HepG2 (cell line): ENCODE results near the gene SPIB. TPM values are rescaled to one million over a fixed set of nuclear protein-coding genes. Genes with fewer than 3 reads are reported as not detected.

Source experiments
- ELF3 ChIP-seq: IDR thresholded peaks from 2 replicates; pipeline ENCODE4 v1.6.1; 2016; ENCODE audit warnings: missing genetic modification reagents, missing compliant biosample characterization
- FOXA3 ChIP-seq: IDR thresholded peaks from 2 replicates; pipeline ENCODE4 v1.6.1; 2016; ENCODE audit warnings: missing genetic modification reagents, missing compliant biosample characterization
- FOXM1 ChIP-seq: sonication (generic); formaldehyde crosslinking; IDR thresholded peaks from 2 replicates; pipeline ENCODE4 v1.5.0; 2020; ENCODE audit warnings: missing genetic modification reagents
- IKZF5 ChIP-seq: IDR thresholded peaks from 2 replicates; pipeline ENCODE4 v1.6.1; 2018; ENCODE audit warnings: missing genetic modification reagents, mild to moderate bottlenecking, missing compliant biosample characterization
- KLF13 ChIP-seq: sonication (generic); formaldehyde crosslinking; IDR thresholded peaks from 2 replicates; pipeline ENCODE4 v1.4.0; 2020; ENCODE audit warnings: mild to moderate bottlenecking, missing genetic modification reagents
- MIER3 ChIP-seq: IDR thresholded peaks from 2 replicates; pipeline ENCODE4 v1.6.1; 2016; ENCODE audit warnings: missing compliant biosample characterization, borderline replicate concordance
- MLLT10 ChIP-seq: sonication (generic); formaldehyde crosslinking; IDR thresholded peaks from 2 replicates; pipeline ENCODE4 v1.4.0; 2020; ENCODE audit warnings: missing genetic modification reagents
- MYNN ChIP-seq: sonication (generic); formaldehyde crosslinking; IDR thresholded peaks from 2 replicates; pipeline ENCODE4 v1.4.0; 2020; ENCODE audit warnings: mild to moderate bottlenecking, low read depth, missing genetic modification reagents
- SIN3B ChIP-seq: fragments of 150-350 bp; IDR thresholded peaks from 2 replicates; pipeline ENCODE4 v1.6.1; 2014; ENCODE audit warnings: low read length
- SMC3 ChIP-seq: IDR thresholded peaks from 2 replicates; pipeline ENCODE4 v1.6.1; 2011; ENCODE audit warnings: low read length, improper control_type of control experiment
- ZKSCAN5 ChIP-seq: sonication (generic); formaldehyde crosslinking; IDR thresholded peaks from 2 replicates; pipeline ENCODE4 v1.5.1; 2020; ENCODE audit warnings: mild to moderate bottlenecking, missing genetic modification reagents
- ZNF232 ChIP-seq: sonication (generic); formaldehyde crosslinking; IDR thresholded peaks from 2 replicates; pipeline ENCODE4 v1.4.0; 2020; ENCODE audit warnings: missing genetic modification reagents, borderline replicate concordance
- ZNF275 ChIP-seq: sonication (generic); formaldehyde crosslinking; IDR thresholded peaks from 2 replicates; pipeline ENCODE4 v1.8.0; 2022; ENCODE audit warnings: missing genetic modification reagents, mild to moderate bottlenecking, inconsistent platforms, borderline replicate concordance
- ZNF570 ChIP-seq: sonication (generic); formaldehyde crosslinking; IDR thresholded peaks from 2 replicates; pipeline ENCODE4 v1.4.0; 2020; ENCODE audit warnings: mild to moderate bottlenecking, missing genetic modification reagents, borderline replicate concordance
- ZNF674 ChIP-seq: sonication (generic); formaldehyde crosslinking; IDR thresholded peaks from 2 replicates; pipeline ENCODE4 v1.5.0; 2020; ENCODE audit warnings: low read depth, mild to moderate bottlenecking, missing genetic modification reagents
- ZNF773 ChIP-seq: sonication (generic); formaldehyde crosslinking; IDR thresholded peaks from 2 replicates; pipeline ENCODE4 v1.4.0; 2020; ENCODE audit warnings: missing genetic modification reagents, borderline replicate concordance
- polyA plus RNA-seq, 8 experiments: library from polyadenylated mRNA; depleted of rRNA in 3 of 8; stranded (reverse) in 7 of 8; unstranded in 1 of 8; fragments of >200 nt; fragmentation: Illumina TruSeq in 4 of 8; extraction: Trizol in 4 of 8; gene quantifications; 2 replicates each; pipeline versions ENCODE4 v1.2.1 to v1.2.3, GENCODE V29; 2011 to 2016; ENCODE audit warnings: low read depth in 4 of 8, missing spikeins in 1 of 8, mixed read lengths in 1 of 8; ENCODE audit not compliant: insufficient read depth in 1 of 8
- total RNA-seq, 5 experiments: library from RNA; depleted of rRNA; stranded (reverse); fragments of >200 nt; fragmentation: Illumina TruSeq; extraction: Trizol; gene quantifications; 2 replicates each; pipeline ENCODE4 v1.2.3, GENCODE V29; 2016; ENCODE audit warnings: low read depth in 1 of 5
- TF ChIP-seq, protein P1 (sequence below): sonication (generic); formaldehyde crosslinking; IDR thresholded peaks from 2 replicates; pipeline ENCODE4 v1.4.0; 2020; ENCODE audit warnings: mild to moderate bottlenecking, missing genetic modification reagents
- TF ChIP-seq, protein P2 (sequence below): sonication (generic); formaldehyde crosslinking; IDR thresholded peaks from 2 replicates; pipeline ENCODE4 v1.4.0; 2020; ENCODE audit warnings: missing genetic modification reagents
- TF ChIP-seq, protein P3 (sequence below): sonication (generic); formaldehyde crosslinking; IDR thresholded peaks from 2 replicates; pipeline ENCODE4 v1.5.1; 2020; ENCODE audit warnings: mild to moderate bottlenecking, missing genetic modification reagents, borderline replicate concordance

Gene SPIB
- total and polyA plus RNA-seq, 2 of the 13 experiments (the other 11 are each of a cell fraction or from before 2014, with no cell fraction given): 0.04 TPM; not detected in 1

DNA sequence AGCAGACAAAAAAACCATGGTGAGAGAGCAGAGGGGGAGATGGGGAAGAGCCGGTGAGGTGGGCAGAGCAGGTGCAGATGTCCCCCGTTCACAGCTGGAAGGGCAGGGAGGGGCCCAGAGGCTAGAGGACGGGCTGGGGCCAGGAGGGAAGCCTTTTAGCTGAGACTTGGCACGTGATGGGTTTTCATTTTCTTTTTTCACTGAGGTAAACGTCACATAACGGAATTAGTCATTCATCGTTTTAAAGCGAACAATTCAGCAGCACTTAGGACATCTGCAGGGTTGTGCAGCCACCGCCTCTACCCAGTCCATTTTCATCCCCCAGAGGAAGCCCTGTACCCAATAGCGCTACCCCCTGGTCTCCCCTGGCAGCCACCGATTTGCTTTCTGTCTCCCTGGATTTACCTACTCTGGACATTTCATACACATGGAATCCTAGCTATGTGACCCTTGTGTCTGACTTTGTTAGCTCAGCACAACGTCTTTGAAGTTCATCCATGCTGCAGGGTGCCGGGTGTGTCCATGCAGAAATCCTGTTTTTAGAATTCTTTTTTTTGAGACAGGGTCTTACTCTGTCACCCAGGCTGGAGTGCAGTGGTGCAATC lies 41.5 kb downstream of the SPIB start (continued):
- no peak for TF ChIP-seq MIER3 (CRISPR knock-in tag)
- no peak for TF ChIP-seq KLF13 (CRISPR knock-in tag)
- TF ChIP-seq ZNF275 (CRISPR knock-in tag): no peak
- no peak for TF ChIP-seq ZNF773
- TF ChIP-seq, protein P1, sequence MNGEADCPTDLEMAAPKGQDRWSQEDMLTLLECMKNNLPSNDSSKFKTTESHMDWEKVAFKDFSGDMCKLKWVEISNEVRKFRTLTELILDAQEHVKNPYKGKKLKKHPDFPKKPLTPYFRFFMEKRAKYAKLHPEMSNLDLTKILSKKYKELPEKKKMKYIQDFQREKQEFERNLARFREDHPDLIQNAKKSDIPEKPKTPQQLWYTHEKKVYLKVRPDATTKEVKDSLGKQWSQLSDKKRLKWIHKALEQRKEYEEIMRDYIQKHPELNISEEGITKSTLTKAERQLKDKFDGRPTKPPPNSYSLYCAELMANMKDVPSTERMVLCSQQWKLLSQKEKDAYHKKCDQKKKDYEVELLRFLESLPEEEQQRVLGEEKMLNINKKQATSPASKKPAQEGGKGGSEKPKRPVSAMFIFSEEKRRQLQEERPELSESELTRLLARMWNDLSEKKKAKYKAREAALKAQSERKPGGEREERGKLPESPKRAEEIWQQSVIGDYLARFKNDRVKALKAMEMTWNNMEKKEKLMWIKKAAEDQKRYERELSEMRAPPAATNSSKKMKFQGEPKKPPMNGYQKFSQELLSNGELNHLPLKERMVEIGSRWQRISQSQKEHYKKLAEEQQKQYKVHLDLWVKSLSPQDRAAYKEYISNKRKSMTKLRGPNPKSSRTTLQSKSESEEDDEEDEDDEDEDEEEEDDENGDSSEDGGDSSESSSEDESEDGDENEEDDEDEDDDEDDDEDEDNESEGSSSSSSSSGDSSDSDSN (CRISPR knock-in tag): no peak
- TF ChIP-seq SIN3B: no peak
- no peak for TF ChIP-seq ZNF232 (CRISPR knock-in tag)
- TF ChIP-seq MYNN: no peak
- TF ChIP-seq IKZF5 (CRISPR knock-in tag): no peak
- TF ChIP-seq FOXM1 (CRISPR knock-in tag): no peak
- TF ChIP-seq, protein P2, sequence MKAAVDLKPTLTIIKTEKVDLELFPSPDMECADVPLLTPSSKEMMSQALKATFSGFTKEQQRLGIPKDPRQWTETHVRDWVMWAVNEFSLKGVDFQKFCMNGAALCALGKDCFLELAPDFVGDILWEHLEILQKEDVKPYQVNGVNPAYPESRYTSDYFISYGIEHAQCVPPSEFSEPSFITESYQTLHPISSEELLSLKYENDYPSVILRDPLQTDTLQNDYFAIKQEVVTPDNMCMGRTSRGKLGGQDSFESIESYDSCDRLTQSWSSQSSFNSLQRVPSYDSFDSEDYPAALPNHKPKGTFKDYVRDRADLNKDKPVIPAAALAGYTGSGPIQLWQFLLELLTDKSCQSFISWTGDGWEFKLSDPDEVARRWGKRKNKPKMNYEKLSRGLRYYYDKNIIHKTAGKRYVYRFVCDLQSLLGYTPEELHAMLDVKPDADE: no peak
- TF ChIP-seq ZNF570 (CRISPR knock-in tag): no peak
- TF ChIP-seq SMC3: peak; percentile 52; the same call in 1 of the 2 replicates
- TF ChIP-seq ZNF674 (CRISPR knock-in tag): no peak
- TF ChIP-seq MLLT10 (CRISPR knock-in tag): no peak
- peak; percentile 42; the same call in 1 of the 2 replicates for TF ChIP-seq FOXA3 (CRISPR knock-in tag)
- TF ChIP-seq, protein P3, sequence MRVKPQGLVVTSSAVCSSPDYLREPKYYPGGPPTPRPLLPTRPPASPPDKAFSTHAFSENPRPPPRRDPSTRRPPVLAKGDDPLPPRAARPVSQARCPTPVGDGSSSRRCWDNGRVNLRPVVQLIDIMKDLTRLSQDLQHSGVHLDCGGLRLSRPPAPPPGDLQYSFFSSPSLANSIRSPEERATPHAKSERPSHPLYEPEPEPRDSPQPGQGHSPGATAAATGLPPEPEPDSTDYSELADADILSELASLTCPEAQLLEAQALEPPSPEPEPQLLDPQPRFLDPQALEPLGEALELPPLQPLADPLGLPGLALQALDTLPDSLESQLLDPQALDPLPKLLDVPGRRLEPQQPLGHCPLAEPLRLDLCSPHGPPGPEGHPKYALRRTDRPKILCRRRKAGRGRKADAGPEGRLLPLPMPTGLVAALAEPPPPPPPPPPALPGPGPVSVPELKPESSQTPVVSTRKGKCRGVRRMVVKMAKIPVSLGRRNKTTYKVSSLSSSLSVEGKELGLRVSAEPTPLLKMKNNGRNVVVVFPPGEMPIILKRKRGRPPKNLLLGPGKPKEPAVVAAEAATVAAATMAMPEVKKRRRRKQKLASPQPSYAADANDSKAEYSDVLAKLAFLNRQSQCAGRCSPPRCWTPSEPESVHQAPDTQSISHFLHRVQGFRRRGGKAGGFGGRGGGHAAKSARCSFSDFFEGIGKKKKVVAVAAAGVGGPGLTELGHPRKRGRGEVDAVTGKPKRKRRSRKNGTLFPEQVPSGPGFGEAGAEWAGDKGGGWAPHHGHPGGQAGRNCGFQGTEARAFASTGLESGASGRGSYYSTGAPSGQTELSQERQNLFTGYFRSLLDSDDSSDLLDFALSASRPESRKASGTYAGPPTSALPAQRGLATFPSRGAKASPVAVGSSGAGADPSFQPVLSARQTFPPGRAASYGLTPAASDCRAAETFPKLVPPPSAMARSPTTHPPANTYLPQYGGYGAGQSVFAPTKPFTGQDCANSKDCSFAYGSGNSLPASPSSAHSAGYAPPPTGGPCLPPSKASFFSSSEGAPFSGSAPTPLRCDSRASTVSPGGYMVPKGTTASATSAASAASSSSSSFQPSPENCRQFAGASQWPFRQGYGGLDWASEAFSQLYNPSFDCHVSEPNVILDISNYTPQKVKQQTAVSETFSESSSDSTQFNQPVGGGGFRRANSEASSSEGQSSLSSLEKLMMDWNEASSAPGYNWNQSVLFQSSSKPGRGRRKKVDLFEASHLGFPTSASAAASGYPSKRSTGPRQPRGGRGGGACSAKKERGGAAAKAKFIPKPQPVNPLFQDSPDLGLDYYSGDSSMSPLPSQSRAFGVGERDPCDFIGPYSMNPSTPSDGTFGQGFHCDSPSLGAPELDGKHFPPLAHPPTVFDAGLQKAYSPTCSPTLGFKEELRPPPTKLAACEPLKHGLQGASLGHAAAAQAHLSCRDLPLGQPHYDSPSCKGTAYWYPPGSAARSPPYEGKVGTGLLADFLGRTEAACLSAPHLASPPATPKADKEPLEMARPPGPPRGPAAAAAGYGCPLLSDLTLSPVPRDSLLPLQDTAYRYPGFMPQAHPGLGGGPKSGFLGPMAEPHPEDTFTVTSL (CRISPR knock-in tag): no peak
- TF ChIP-seq ZKSCAN5 (CRISPR knock-in tag): no peak
- TF ChIP-seq ELF3 (CRISPR knock-in tag): no peak
